Liver (tissue), 9 donors: ENCODE data around the gene ADCY4. TPM values are rescaled to one million over a fixed set of nuclear protein-coding genes. Genes with fewer than 3 reads are reported as not detected.

ENCODE experiments used
- DNase-seq: peaks from one replicate; pipeline ENCODE4 v3.0.0-alpha.2; 2017; ENCODE audit warnings: low spot score
- H3K27ac ChIP-seq, 2 donors: one replicate each; pipeline ENCODE4 v1.7.0; 2013; ENCODE audit warnings: inconsistent platforms in 2 of 2, low read length in 2 of 2, control low read depth in 1 of 2, low read depth in 1 of 2, mild to moderate bottlenecking in 1 of 2
- H3K27me3 ChIP-seq, 4 donors: one replicate each; pipeline versions ENCODE4 v1.6.1 to v1.7.0; 2013; ENCODE audit warnings: low read length in 3 of 4, inconsistent platforms in 1 of 4, mild to moderate bottlenecking in 1 of 4, moderate library complexity in 1 of 4; ENCODE audit not compliant: control insufficient read depth in 4 of 4, insufficient read depth in 4 of 4
- H3K36me3 ChIP-seq, 4 donors: one replicate each; pipeline versions ENCODE4 v1.6.1 to v1.7.0; 2013; ENCODE audit warnings: low read length in 3 of 4, mild to moderate bottlenecking in 3 of 4, low read depth in 1 of 4, moderate library complexity in 1 of 4; ENCODE audit not compliant: control insufficient read depth in 4 of 4, insufficient read depth in 3 of 4
- H3K4me1 ChIP-seq, 4 donors: one replicate each; pipeline versions ENCODE4 v1.6.1 to v1.7.0; 2013; ENCODE audit warnings: low read length in 3 of 4, mild to moderate bottlenecking in 3 of 4, moderate library complexity in 1 of 4; ENCODE audit not compliant: control insufficient read depth in 4 of 4, insufficient read depth in 4 of 4
- H3K4me3 ChIP-seq, 3 donors: one replicate each; pipeline versions ENCODE4 v1.6.1 to v1.7.0; 2013; ENCODE audit warnings: low read length in 3 of 3, control low read depth in 1 of 3, low read depth in 1 of 3, mild to moderate bottlenecking in 1 of 3
- H3K9ac ChIP-seq, 2 donors: one replicate each; pipeline ENCODE4 v1.7.0; 2013; ENCODE audit warnings: low read length in 2 of 2, mild to moderate bottlenecking in 2 of 2, moderate library complexity in 2 of 2, control low read depth in 1 of 2, low read depth in 1 of 2
- H3K9me3 ChIP-seq, 4 donors: one replicate each; pipeline versions ENCODE4 v1.6.1 to v1.7.0; 2013; ENCODE audit warnings: low read length in 3 of 4; ENCODE audit not compliant: control insufficient read depth in 4 of 4
- EGR1 ChIP-seq, 2 donors: IDR thresholded peaks; 2 replicates each; pipeline ENCODE4 v1.6.1; 2016 to 2018; ENCODE audit warnings: antibody characterized with exemption in 2 of 2, low read depth in 2 of 2
- FOXA2 ChIP-seq: IDR thresholded peaks from 2 replicates; pipeline ENCODE4 v1.6.1; 2016; ENCODE audit warnings: antibody characterized with exemption
- GABPA ChIP-seq, 2 donors: IDR thresholded peaks in 1 of 2; conservative IDR thresholded peaks in 1 of 2; 2 replicates each; pipeline ENCODE4 v1.6.1; 2016; ENCODE audit warnings: antibody characterized with exemption in 2 of 2, mild to moderate bottlenecking in 1 of 2, moderate library complexity in 1 of 2
- HNF4A ChIP-seq, 2 donors: conservative IDR thresholded peaks; 2 replicates each; pipeline ENCODE4 v1.6.1; 2016; ENCODE audit warnings: antibody characterized with exemption in 2 of 2, mild to moderate bottlenecking in 2 of 2
- HNF4G ChIP-seq: IDR thresholded peaks from 2 replicates; pipeline ENCODE4 v1.6.1; 2016; ENCODE audit warnings: antibody characterized with exemption
- NR2F2 ChIP-seq: IDR thresholded peaks from 2 replicates; pipeline ENCODE4 v1.6.1; 2016; ENCODE audit warnings: antibody characterized with exemption
- RAD21 ChIP-seq, 2 donors: IDR thresholded peaks; 2 replicates each; pipeline ENCODE4 v1.6.1; 2016; ENCODE audit warnings: antibody characterized with exemption in 2 of 2, mild to moderate bottlenecking in 2 of 2
- RXRA ChIP-seq, 2 donors: IDR thresholded peaks; 2 replicates each; pipeline ENCODE4 v1.6.1; 2017 to 2018; ENCODE audit warnings: antibody characterized with exemption in 2 of 2, mild to moderate bottlenecking in 1 of 2
- SP1 ChIP-seq: IDR thresholded peaks from 2 replicates; pipeline ENCODE4 v1.6.1; 2018; ENCODE audit warnings: antibody characterized with exemption, mild to moderate bottlenecking
- TAF1 ChIP-seq: conservative IDR thresholded peaks from 2 replicates; pipeline ENCODE4 v1.6.1; 2016; ENCODE audit warnings: antibody characterized with exemption, mild to moderate bottlenecking
- YY1 ChIP-seq: IDR thresholded peaks from 2 replicates; pipeline ENCODE4 v1.6.1; 2016; ENCODE audit warnings: antibody characterized with exemption, mild to moderate bottlenecking
- WGBS: extraction: QIAGEN DNeasy Blood & Tissue Kit; methylation state at CpG from one replicate; pipeline ENCODE4 v1.1.7; 2013; 5-methylcytosine and 5-hydroxymethylcytosine counted together
- polyA plus RNA-seq, 2 donors: library from polyadenylated mRNA; stranded (reverse) in 1 of 2; unstranded in 1 of 2; fragments of 200-250 nt in 1 of 2; fragments of >200 nt in 1 of 2; fragmentation: Nextera tagmentation in 1 of 2; extraction: Ambion mirVana in 1 of 2; gene quantifications; one replicate each; pipeline versions ENCODE4 v1.2.1 to v1.2.3, GENCODE V29; 2013 to 2015
- total RNA-seq, 2 donors: library from RNA; depleted of rRNA; stranded (reverse); fragments of >200 nt; gene quantifications; one replicate each; pipeline ENCODE4 v1.2.3, GENCODE V29; 2014
- TF ChIP-seq, protein P1 (sequence below): IDR thresholded peaks from 2 replicates; pipeline ENCODE4 v1.6.1; 2016; ENCODE audit warnings: antibody characterized with exemption
- TF ChIP-seq, protein P2 (sequence below): IDR thresholded peaks from 2 replicates; pipeline ENCODE4 v1.6.1; 2016; ENCODE audit warnings: antibody characterized with exemption, mild to moderate bottlenecking
- TF ChIP-seq, protein P3 (sequence below): IDR thresholded peaks from 2 replicates; pipeline ENCODE4 v1.6.1; 2016; ENCODE audit warnings: antibody characterized with exemption
- TF ChIP-seq, protein P4 (sequence below): fragments of 150-350 bp; IDR thresholded peaks from 2 replicates; pipeline ENCODE4 v1.5.1; 2017; ENCODE audit warnings: improper control_type of control experiment, low read depth, low read length; ENCODE audit not compliant: missing input control
- donor health status: healthy.
- donor health status: healthy.
- donor health status: healthy.
- donor health status: healthy.
- donor health status: healthy.

Gene ADCY4
- total and polyA plus RNA-seq, 4 donors = 2.2 to 7.2 (median 4.0) TPM

DNA sequence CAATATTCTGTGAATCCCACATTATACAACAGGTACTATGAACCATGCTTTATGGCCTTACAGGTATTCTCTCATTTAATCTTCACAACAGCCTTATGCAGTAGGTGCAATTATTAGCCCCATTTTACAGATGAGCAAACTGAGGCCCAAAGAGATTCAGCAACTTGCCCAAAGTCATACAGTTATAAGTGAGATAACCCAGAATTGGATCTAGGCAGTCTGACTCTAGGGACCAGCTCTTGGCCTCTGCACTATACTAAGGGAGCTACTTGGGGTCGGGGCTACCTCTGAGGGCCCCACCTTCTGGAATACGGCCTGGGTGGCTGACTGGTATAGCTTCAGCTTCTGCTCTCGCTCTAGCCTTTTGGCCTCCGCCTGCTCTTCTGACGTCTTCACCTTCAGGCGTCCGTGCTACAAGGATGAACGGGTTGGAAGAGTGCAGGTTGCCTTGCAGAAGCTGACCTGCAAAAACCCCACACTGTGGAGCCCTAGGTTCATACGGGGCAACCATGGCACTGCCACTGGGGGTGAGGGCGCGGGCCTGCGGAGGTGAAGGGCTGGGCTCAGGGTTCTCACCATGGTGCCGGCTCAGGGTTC lies 64.2 kb downstream of the ADCY4 start:
- Histone ChIP-seq H3K9me3 (no peaks in the 10 kb centered on the region), H3K4me1 (peaks cover 1 to 19% (median 5%) of the 10 kb centered on the region in 4 donors), H3K27me3 (no peaks in the 10 kb centered on the region), H3K9ac (peak overlapping the region in 1 of 2 donors; percentile 48), H3K36me3 (peaks cover 0 to 34% (median 9%) of the 10 kb centered on the region in 4 donors), H3K4me3 (peak overlapping the region; percentile 59 to 87 (median 82)), H3K27ac (peak overlapping the region; percentile 92 to 96)
- WGBS = 20% methylated on average over 13 of the region's 13 CpGs
- TF ChIP-seq SP1 = no peak
- no peak for TF ChIP-seq HNF4A (conservative IDR thresholded peaks at IDR 0.05)
- TF ChIP-seq HNF4G = no peak
- no peak for TF ChIP-seq RXRA (IDR thresholded peaks at IDR 0.05)
- TF ChIP-seq NR2F2 = no peak
- TF ChIP-seq TAF1 = no peak
- TF ChIP-seq GABPA (IDR thresholded peaks at IDR 0.05 in 1 of 2, conservative IDR thresholded peaks at IDR 0.05 in 1 of 2) = no peak
- TF ChIP-seq FOXA2 = no peak
- TF ChIP-seq EGR1 (IDR thresholded peaks at IDR 0.05; ENCODE audit: low read depth in 2 of 2) = no peak
- no peak for TF ChIP-seq RAD21 (IDR thresholded peaks at IDR 0.05)
- TF ChIP-seq, protein P1, sequence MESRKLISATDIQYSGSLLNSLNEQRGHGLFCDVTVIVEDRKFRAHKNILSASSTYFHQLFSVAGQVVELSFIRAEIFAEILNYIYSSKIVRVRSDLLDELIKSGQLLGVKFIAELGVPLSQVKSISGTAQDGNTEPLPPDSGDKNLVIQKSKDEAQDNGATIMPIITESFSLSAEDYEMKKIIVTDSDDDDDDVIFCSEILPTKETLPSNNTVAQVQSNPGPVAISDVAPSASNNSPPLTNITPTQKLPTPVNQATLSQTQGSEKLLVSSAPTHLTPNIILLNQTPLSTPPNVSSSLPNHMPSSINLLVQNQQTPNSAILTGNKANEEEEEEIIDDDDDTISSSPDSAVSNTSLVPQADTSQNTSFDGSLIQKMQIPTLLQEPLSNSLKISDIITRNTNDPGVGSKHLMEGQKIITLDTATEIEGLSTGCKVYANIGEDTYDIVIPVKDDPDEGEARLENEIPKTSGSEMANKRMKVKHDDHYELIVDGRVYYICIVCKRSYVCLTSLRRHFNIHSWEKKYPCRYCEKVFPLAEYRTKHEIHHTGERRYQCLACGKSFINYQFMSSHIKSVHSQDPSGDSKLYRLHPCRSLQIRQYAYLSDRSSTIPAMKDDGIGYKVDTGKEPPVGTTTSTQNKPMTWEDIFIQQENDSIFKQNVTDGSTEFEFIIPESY = no peak
- TF ChIP-seq YY1 = no peak
- TF ChIP-seq, protein P2, sequence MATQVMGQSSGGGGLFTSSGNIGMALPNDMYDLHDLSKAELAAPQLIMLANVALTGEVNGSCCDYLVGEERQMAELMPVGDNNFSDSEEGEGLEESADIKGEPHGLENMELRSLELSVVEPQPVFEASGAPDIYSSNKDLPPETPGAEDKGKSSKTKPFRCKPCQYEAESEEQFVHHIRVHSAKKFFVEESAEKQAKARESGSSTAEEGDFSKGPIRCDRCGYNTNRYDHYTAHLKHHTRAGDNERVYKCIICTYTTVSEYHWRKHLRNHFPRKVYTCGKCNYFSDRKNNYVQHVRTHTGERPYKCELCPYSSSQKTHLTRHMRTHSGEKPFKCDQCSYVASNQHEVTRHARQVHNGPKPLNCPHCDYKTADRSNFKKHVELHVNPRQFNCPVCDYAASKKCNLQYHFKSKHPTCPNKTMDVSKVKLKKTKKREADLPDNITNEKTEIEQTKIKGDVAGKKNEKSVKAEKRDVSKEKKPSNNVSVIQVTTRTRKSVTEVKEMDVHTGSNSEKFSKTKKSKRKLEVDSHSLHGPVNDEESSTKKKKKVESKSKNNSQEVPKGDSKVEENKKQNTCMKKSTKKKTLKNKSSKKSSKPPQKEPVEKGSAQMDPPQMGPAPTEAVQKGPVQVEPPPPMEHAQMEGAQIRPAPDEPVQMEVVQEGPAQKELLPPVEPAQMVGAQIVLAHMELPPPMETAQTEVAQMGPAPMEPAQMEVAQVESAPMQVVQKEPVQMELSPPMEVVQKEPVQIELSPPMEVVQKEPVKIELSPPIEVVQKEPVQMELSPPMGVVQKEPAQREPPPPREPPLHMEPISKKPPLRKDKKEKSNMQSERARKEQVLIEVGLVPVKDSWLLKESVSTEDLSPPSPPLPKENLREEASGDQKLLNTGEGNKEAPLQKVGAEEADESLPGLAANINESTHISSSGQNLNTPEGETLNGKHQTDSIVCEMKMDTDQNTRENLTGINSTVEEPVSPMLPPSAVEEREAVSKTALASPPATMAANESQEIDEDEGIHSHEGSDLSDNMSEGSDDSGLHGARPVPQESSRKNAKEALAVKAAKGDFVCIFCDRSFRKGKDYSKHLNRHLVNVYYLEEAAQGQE = no peak
- TF ChIP-seq, protein P3, sequence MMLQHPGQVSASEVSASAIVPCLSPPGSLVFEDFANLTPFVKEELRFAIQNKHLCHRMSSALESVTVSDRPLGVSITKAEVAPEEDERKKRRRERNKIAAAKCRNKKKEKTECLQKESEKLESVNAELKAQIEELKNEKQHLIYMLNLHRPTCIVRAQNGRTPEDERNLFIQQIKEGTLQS = no peak
- TF ChIP-seq, protein P4, sequence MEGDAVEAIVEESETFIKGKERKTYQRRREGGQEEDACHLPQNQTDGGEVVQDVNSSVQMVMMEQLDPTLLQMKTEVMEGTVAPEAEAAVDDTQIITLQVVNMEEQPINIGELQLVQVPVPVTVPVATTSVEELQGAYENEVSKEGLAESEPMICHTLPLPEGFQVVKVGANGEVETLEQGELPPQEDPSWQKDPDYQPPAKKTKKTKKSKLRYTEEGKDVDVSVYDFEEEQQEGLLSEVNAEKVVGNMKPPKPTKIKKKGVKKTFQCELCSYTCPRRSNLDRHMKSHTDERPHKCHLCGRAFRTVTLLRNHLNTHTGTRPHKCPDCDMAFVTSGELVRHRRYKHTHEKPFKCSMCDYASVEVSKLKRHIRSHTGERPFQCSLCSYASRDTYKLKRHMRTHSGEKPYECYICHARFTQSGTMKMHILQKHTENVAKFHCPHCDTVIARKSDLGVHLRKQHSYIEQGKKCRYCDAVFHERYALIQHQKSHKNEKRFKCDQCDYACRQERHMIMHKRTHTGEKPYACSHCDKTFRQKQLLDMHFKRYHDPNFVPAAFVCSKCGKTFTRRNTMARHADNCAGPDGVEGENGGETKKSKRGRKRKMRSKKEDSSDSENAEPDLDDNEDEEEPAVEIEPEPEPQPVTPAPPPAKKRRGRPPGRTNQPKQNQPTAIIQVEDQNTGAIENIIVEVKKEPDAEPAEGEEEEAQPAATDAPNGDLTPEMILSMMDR = no peak
- DNase-seq = no peak
